HG02588 (cell line): ENCODE results near the gene UBE3C.
A peak's percentile ranks its signal among the peaks of the same experiment; 100 is the strongest.
"Not testable (repeated sequence)": the region's sequence is repeated elsewhere in the genome, so short reads cannot be mapped to it uniquely, and the experiment has no call there.

Experiments
- ATAC-seq: cut with Tn5 transposase; IDR thresholded peaks from one replicate; pipeline ENCODE4 v1.9.1; 2021; ENCODE audit warnings: mild to moderate bottlenecking, moderate library complexity; ENCODE audit not compliant: unreplicated experiment

UBE3C gene

GRCh38 chr7:157138424-157139110 lies at the start of gene UBE3C:
Gene UBE3C, plus strand, starts transcription at chr7:157138926. Its CDS starts 347 bp downstream, at chr7:157139273.
- ATAC-seq, result peak; percentile 78

GRCh38 chr7:157089100-157089610 lies 49.6 kb upstream of the UBE3C start:
- ATAC-seq, result no peak

- ATAC-seq, result no peak
These were observed 48.1 kb upstream of the UBE3C start for GRCh38 chr7:157090485-157091165.

- ATAC-seq, result no peak
These were observed 42.3 kb upstream of the UBE3C start for GRCh38 chr7:157096286-157097055.

- no peak for ATAC-seq
These were observed 41.7 kb upstream of the UBE3C start for GRCh38 chr7:157097056-157097329.

GRCh38 chr7:157097569-157097968 lies 41.2 kb upstream of the UBE3C start:
- ATAC-seq, result no peak

GRCh38 chr7:157100005-157100404 lies 38.7 kb upstream of the UBE3C start:
- not testable (repeated sequence) for ATAC-seq

- not testable (repeated sequence) for ATAC-seq
These were observed 35.1 kb upstream of the UBE3C start for GRCh38 chr7:157103641-157104040.

GRCh38 chr7:157111311-157111710 lies 27.4 kb upstream of the UBE3C start:
- no peak for ATAC-seq

- ATAC-seq, result no peak
These were observed 26.0 kb upstream of the UBE3C start for GRCh38 chr7:157112706-157113105.

- no peak for ATAC-seq
These were observed 25.1 kb upstream of the UBE3C start for GRCh38 chr7:157113607-157114006.

- ATAC-seq, result no peak
These were observed 22.0 kb upstream of the UBE3C start for GRCh38 chr7:157116762-157117161.

GRCh38 chr7:157117796-157118195 lies 20.9 kb upstream of the UBE3C start:
- ATAC-seq, result no peak

GRCh38 chr7:157120181-157120580 lies 18.5 kb upstream of the UBE3C start:
- no peak for ATAC-seq

- ATAC-seq, result no peak
These were observed 17.5 kb upstream of the UBE3C start for GRCh38 chr7:157121184-157121715.

- ATAC-seq, result no peak
These were observed 15.8 kb upstream of the UBE3C start for GRCh38 chr7:157122800-157123495.

GRCh38 chr7:157124690-157125089 lies 14.0 kb upstream of the UBE3C start:
- no peak for ATAC-seq

GRCh38 chr7:157125376-157126223 lies 13.1 kb upstream of the UBE3C start:
- ATAC-seq, result no peak

GRCh38 chr7:157126921-157127320 lies 11.8 kb upstream of the UBE3C start:
- no peak for ATAC-seq

GRCh38 chr7:157129200-157129599 lies 9.5 kb upstream of the UBE3C start:
- ATAC-seq, result no peak
